Astrocyte (in vitro differentiated cells and primary cell): Measurements from ENCODE around the gene PODN. TPM values are rescaled to one million over a fixed set of nuclear protein-coding genes. Genes with fewer than 3 reads are reported as not detected.

Experiments used
- DNase-seq: peaks from one replicate; pipeline ENCODE4 v3.0.0-alpha.2; 2010; ENCODE audit warnings: low read depth
- FAIRE-seq: peaks from 2 replicates; lab custom pipeline; 2011; peaks lifted over from hg19 to GRCh38; lab: Jason Lieb, UNC
- H2AFZ ChIP-seq: 2 replicates; pipeline ENCODE4 v1.6.0; 2012; ENCODE audit warnings: low read depth, low read length, inconsistent platforms
- H3K27ac ChIP-seq: 2 replicates; pipeline ENCODE4 v1.5.1; 2011; ENCODE audit warnings: low read depth, low read length, inconsistent platforms
- H3K27me3 ChIP-seq: 2 replicates; pipeline ENCODE4 v1.6.0; 2011; ENCODE audit warnings: low read length, inconsistent platforms; ENCODE audit not compliant: insufficient read depth
- H3K36me3 ChIP-seq: 2 replicates; pipeline ENCODE4 v1.5.1; 2011; ENCODE audit warnings: low read length, inconsistent platforms; ENCODE audit not compliant: insufficient read depth
- H3K4me1 ChIP-seq: 2 replicates; pipeline ENCODE4 v1.5.1; 2011; ENCODE audit warnings: low read length, inconsistent platforms; ENCODE audit not compliant: insufficient read depth
- H3K4me2 ChIP-seq: 2 replicates; pipeline ENCODE4 v1.6.0; 2012; ENCODE audit warnings: low read length, inconsistent platforms
- H3K4me3 ChIP-seq: 2 replicates; pipeline ENCODE4 v1.5.1; 2011; ENCODE audit warnings: low read depth, mild to moderate bottlenecking, low read length, inconsistent platforms; ENCODE audit not compliant: insufficient read depth
- H3K79me2 ChIP-seq: 2 replicates; pipeline ENCODE4 v1.6.0; 2012; ENCODE audit warnings: mild to moderate bottlenecking, low read length, inconsistent platforms; ENCODE audit not compliant: insufficient read depth
- H3K9ac ChIP-seq: 2 replicates; pipeline ENCODE4 v1.6.0; 2012; ENCODE audit warnings: mild to moderate bottlenecking, low read length, inconsistent platforms
- H3K9me3 ChIP-seq: 2 replicates; pipeline ENCODE4 v1.5.1; 2012; ENCODE audit warnings: low read depth, mild to moderate bottlenecking, low read length, inconsistent platforms; ENCODE audit not compliant: insufficient read depth
- H4K20me1 ChIP-seq: 2 replicates; pipeline ENCODE4 v1.6.0; 2012; ENCODE audit warnings: low read length, inconsistent platforms; ENCODE audit not compliant: insufficient read depth
- H3K27ac Mint-ChIP-seq: one replicate; pipeline ENCODE4 v1.8.0; 2021; ENCODE audit warnings: mild to moderate bottlenecking, mixed read lengths; ENCODE audit not compliant: unreplicated experiment
- H3K27me3 Mint-ChIP-seq: one replicate; pipeline ENCODE4 v1.8.0; 2021; ENCODE audit warnings: low read depth, mixed read lengths; ENCODE audit not compliant: unreplicated experiment
- H3K36me3 Mint-ChIP-seq: one replicate; pipeline ENCODE4 v1.8.0; 2021; ENCODE audit warnings: low read depth, mixed read lengths; ENCODE audit not compliant: unreplicated experiment
- H3K4me1 Mint-ChIP-seq: one replicate; pipeline ENCODE4 v1.8.0; 2021; ENCODE audit warnings: low read depth, mixed read lengths; ENCODE audit not compliant: unreplicated experiment
- H3K4me3 Mint-ChIP-seq: one replicate; pipeline ENCODE4 v1.8.0; 2021; ENCODE audit warnings: mild to moderate bottlenecking, moderate library complexity, mixed read lengths; ENCODE audit not compliant: unreplicated experiment
- H3K9me3 Mint-ChIP-seq: one replicate; pipeline ENCODE4 v1.8.0; 2021; ENCODE audit warnings: mild to moderate bottlenecking, mixed read lengths; ENCODE audit not compliant: unreplicated experiment
- CTCF ChIP-seq: IDR thresholded peaks from 2 replicates; pipeline ENCODE4 v1.5.1; 2011; ENCODE audit warnings: low read depth, mild to moderate bottlenecking, inconsistent platforms, low read length, moderate library complexity; ENCODE audit not compliant: insufficient read depth
- EZH2 ChIP-seq: IDR thresholded peaks from 2 replicates; pipeline ENCODE4 v1.6.1; 2012; ENCODE audit warnings: mild to moderate bottlenecking, low read length, inconsistent platforms; ENCODE audit not compliant: insufficient read depth
- total RNA-seq: library from RNA; stranded (reverse); gene quantifications from 2 replicates; pipeline ENCODE4 v1.2.1, GENCODE V29; 2021

PODN gene
- total RNA-seq, 1 donor from 2014 or later = 2.6 TPM

DNA sequence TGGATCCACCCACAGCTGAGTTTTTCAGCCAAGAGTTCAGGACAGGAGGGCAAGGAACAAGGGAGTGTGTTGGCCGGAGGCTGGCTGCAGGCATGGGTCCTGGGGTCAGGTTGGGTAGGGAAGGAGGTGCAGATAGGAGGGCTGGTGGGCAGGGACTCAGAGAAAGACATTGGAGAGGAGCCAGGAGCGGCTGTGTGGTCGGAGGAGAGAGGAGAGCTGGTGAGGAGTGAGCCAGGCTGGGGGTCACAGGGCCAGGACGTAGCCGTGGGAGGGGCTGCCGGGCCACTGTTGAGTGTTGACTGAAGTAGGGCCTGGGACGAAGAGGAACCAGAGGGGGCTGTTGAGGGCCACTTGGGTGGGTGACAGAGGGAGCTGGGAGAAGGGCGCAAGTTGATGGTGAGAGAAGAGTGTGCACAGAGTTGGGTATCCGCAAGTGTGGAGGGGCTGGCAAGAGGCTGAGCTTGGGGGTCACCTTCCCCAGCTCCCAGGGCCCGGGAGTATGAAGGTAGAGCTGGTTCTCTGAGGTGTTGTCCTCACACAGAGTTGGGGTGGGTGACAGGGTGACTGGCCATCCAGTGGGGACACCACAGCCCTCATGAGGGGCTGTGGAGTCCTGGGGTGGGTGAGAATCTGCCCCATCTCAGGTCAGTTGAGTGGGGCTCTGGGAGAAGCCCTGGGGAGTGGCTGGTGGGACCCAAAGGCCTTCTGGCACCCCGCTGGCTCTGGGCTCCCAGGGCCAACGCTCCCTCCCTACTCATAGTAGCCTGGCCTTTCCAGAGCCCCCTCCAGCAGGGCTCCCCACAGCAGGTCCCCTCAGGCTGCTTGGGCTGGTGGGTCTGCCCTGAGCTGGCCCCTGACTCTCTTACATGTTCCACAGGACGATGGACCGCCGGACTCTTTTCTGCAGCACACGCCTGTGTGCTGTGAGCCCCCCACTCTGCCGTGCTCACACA, 21.9 kb downstream of the PODN start:
- no peak overlapping the region for H3K9ac ChIP-seq
- no peak for FAIRE-seq
- Mint-ChIP-seq H3K27ac (no peak overlapping the region), H3K4me1 (peaks cover 11% of the 10 kb centered on the region), H3K36me3 (no peaks in the 10 kb centered on the region), H3K27me3 (peaks cover 39% of the 10 kb centered on the region), H3K4me3 (peak overlapping the region; percentile 40), H3K9me3 (no peaks in the 10 kb centered on the region)
- no peak for TF ChIP-seq EZH2
- no peak for TF ChIP-seq CTCF
- DNase-seq = no peak
- H3K27ac ChIP-seq = no peak overlapping the region
- H3K4me2 ChIP-seq = no peak overlapping the region
- H4K20me1 ChIP-seq = no peaks in the 10 kb centered on the region
- no peaks in the 10 kb centered on the region for H3K9me3 ChIP-seq
- H3K4me3 ChIP-seq = no peak overlapping the region
- H3K79me2 ChIP-seq = no peaks in the 10 kb centered on the region
- H2AFZ ChIP-seq = no peak overlapping the region
- H3K4me1 ChIP-seq = no peaks in the 10 kb centered on the region
- no peaks in the 10 kb centered on the region for H3K27me3 ChIP-seq
- H3K36me3 ChIP-seq = no peaks in the 10 kb centered on the region

DNA sequence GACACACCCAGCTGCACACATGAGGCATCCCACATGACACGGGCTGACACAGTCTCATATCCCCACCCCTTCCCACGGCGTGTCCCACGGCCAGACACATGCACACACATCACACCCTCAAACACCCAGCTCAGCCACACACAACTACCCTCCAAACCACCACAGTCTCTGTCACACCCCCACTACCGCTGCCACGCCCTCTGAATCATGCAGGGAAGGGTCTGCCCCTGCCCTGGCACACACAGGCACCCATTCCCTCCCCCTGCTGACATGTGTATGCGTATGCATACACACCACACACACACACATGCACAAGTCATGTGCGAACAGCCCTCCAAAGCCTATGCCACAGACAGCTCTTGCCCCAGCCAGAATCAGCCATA, 22.6 kb downstream of the PODN start:
- peaks cover 33% of the 10 kb centered on the region for H3K27me3 Mint-ChIP-seq
- Histone ChIP-seq H3K4me2 (no peak overlapping the region), H4K20me1 (no peaks in the 10 kb centered on the region), H3K27me3 (no peaks in the 10 kb centered on the region), H3K36me3 (no peaks in the 10 kb centered on the region), H3K9me3 (no peaks in the 10 kb centered on the region), H3K4me1 (no peaks in the 10 kb centered on the region), H3K79me2 (no peaks in the 10 kb centered on the region), H2AFZ (no peak overlapping the region), H3K27ac (no peak overlapping the region), H3K9ac (no peak overlapping the region), H3K4me3 (no peak overlapping the region)
- no peaks in the 10 kb centered on the region for H3K36me3 Mint-ChIP-seq
- no peak overlapping the region for H3K27ac Mint-ChIP-seq
- peak overlapping the region; percentile 40 for H3K4me3 Mint-ChIP-seq
- no peaks in the 10 kb centered on the region for H3K9me3 Mint-ChIP-seq
- DNase-seq (no peak), FAIRE-seq (no peak)
- TF ChIP-seq EZH2 (no peak), CTCF (no peak)
- peaks cover 16% of the 10 kb centered on the region for H3K4me1 Mint-ChIP-seq

- H3K4me1 Mint-ChIP-seq = peaks cover 16% of the 10 kb centered on the region
- no peaks in the 10 kb centered on the region for H3K79me2 ChIP-seq
- FAIRE-seq (no peak), DNase-seq (no peak)
- H3K36me3 ChIP-seq = no peaks in the 10 kb centered on the region
- H3K36me3 Mint-ChIP-seq = no peaks in the 10 kb centered on the region
- no peak overlapping the region for H2AFZ ChIP-seq
- no peak overlapping the region for H3K4me3 ChIP-seq
- H3K4me1 ChIP-seq = no peaks in the 10 kb centered on the region
- no peak overlapping the region for H3K9ac ChIP-seq
- H3K27ac ChIP-seq = no peak overlapping the region
- no peaks in the 10 kb centered on the region for H4K20me1 ChIP-seq
- no peak overlapping the region for H3K27ac Mint-ChIP-seq
- peaks cover 32% of the 10 kb centered on the region for H3K27me3 Mint-ChIP-seq
- TF ChIP-seq CTCF (no peak), EZH2 (no peak)
- H3K9me3 Mint-ChIP-seq = no peaks in the 10 kb centered on the region
- H3K4me3 Mint-ChIP-seq = no peak overlapping the region
- H3K4me2 ChIP-seq = no peak overlapping the region
- H3K9me3 ChIP-seq = no peaks in the 10 kb centered on the region
- no peaks in the 10 kb centered on the region for H3K27me3 ChIP-seq
Measured at GRCh38 chr1:53085405-53085804, 23.4 kb downstream of the PODN start.
